Rectal smooth muscle tissue (tissue), 1 donor: ENCODE results near the gene EDNRA.

ENCODE experiments used
- H3K27ac ChIP-seq: one replicate; pipeline ENCODE4 v1.7.0; 2013; ENCODE audit warnings: low read depth, low read length, inconsistent platforms
- H3K27me3 ChIP-seq: one replicate; pipeline ENCODE4 v1.7.0; 2013; ENCODE audit warnings: low read length; ENCODE audit not compliant: control insufficient read depth, insufficient read depth
- H3K36me3 ChIP-seq: one replicate; pipeline ENCODE4 v1.7.0; 2013; ENCODE audit warnings: low read length; ENCODE audit not compliant: control insufficient read depth, insufficient read depth
- H3K4me1 ChIP-seq: one replicate; pipeline ENCODE4 v1.7.0; 2013; ENCODE audit warnings: low read length; ENCODE audit not compliant: control insufficient read depth, insufficient read depth
- H3K4me3 ChIP-seq: one replicate; pipeline ENCODE4 v1.7.0; 2013; ENCODE audit warnings: low read length
- H3K9ac ChIP-seq: one replicate; pipeline ENCODE4 v1.7.0; 2013; ENCODE audit warnings: low read length

The EDNRA gene

GRCh38 chr4:147550626-147551246, 69.8 kb downstream of the EDNRA start:
- H3K9ac ChIP-seq: no peak overlapping the region
- no peaks in the 10 kb centered on the region for H3K36me3 ChIP-seq
- no peaks in the 10 kb centered on the region for H3K4me1 ChIP-seq
- no peak overlapping the region for H3K27ac ChIP-seq
- no peak overlapping the region for H3K4me3 ChIP-seq
- H3K27me3 ChIP-seq: no peaks in the 10 kb centered on the region

- Histone ChIP-seq H3K4me1 (no peaks in the 10 kb centered on the region), H3K9ac (no peak overlapping the region), H3K4me3 (no peak overlapping the region), H3K27me3 (no peaks in the 10 kb centered on the region), H3K27ac (no peak overlapping the region), H3K36me3 (no peaks in the 10 kb centered on the region)
Observed at GRCh38 chr4:147560625-147561024, 79.7 kb downstream of the EDNRA start.

- H3K27me3 ChIP-seq: no peaks in the 10 kb centered on the region
Observed at GRCh38 chr4:147566762-147567161, 85.9 kb downstream of the EDNRA start.

GRCh38 chr4:147567276-147567675, 86.4 kb downstream of the EDNRA start:
- no peaks in the 10 kb centered on the region for H3K4me1 ChIP-seq
- no peaks in the 10 kb centered on the region for H3K27me3 ChIP-seq
- no peak overlapping the region for H3K27ac ChIP-seq
- H3K4me3 ChIP-seq: no peak overlapping the region
- H3K36me3 ChIP-seq: no peaks in the 10 kb centered on the region
- H3K9ac ChIP-seq: no peak overlapping the region

More at GRCh38 chr4:147566762-147567161, 85.9 kb downstream of the EDNRA start:
- Histone ChIP-seq H3K4me3 (no peak overlapping the region), H3K36me3 (no peaks in the 10 kb centered on the region), H3K9ac (no peak overlapping the region), H3K4me1 (no peaks in the 10 kb centered on the region), H3K27ac (no peak overlapping the region)

- H3K27me3 ChIP-seq: no peaks in the 10 kb centered on the region
- H3K4me3 ChIP-seq: no peak overlapping the region
- no peaks in the 10 kb centered on the region for H3K4me1 ChIP-seq
- H3K27ac ChIP-seq: no peak overlapping the region
- H3K9ac ChIP-seq: no peak overlapping the region
- H3K36me3 ChIP-seq: no peaks in the 10 kb centered on the region
Observed at GRCh38 chr4:147570616-147571015, 89.7 kb downstream of the EDNRA start.

GRCh38 chr4:147571036-147571770, 90.3 kb downstream of the EDNRA start:
- no peaks in the 10 kb centered on the region for H3K36me3 ChIP-seq
- H3K27ac ChIP-seq: no peak overlapping the region
- no peak overlapping the region for H3K9ac ChIP-seq
- no peak overlapping the region for H3K4me3 ChIP-seq
- H3K27me3 ChIP-seq: no peaks in the 10 kb centered on the region
- H3K4me1 ChIP-seq: no peaks in the 10 kb centered on the region

- Histone ChIP-seq H3K4me1 (no peaks in the 10 kb centered on the region), H3K36me3 (no peaks in the 10 kb centered on the region), H3K9ac (no peak overlapping the region), H3K27ac (no peak overlapping the region), H3K4me3 (no peak overlapping the region), H3K27me3 (no peaks in the 10 kb centered on the region)
Observed at GRCh38 chr4:147576084-147576483, 95.2 kb downstream of the EDNRA start.

- H3K4me1 ChIP-seq: no peaks in the 10 kb centered on the region
- no peak overlapping the region for H3K4me3 ChIP-seq
- no peaks in the 10 kb centered on the region for H3K27me3 ChIP-seq
- H3K27ac ChIP-seq: no peak overlapping the region
- no peak overlapping the region for H3K9ac ChIP-seq
- no peaks in the 10 kb centered on the region for H3K36me3 ChIP-seq
Observed at GRCh38 chr4:147578051-147578476, 97.2 kb downstream of the EDNRA start.

GRCh38 chr4:147578593-147578992, 97.7 kb downstream of the EDNRA start:
- no peak overlapping the region for H3K4me3 ChIP-seq
- no peak overlapping the region for H3K9ac ChIP-seq
- no peaks in the 10 kb centered on the region for H3K36me3 ChIP-seq
- H3K27ac ChIP-seq: no peak overlapping the region
- H3K4me1 ChIP-seq: no peaks in the 10 kb centered on the region
- no peaks in the 10 kb centered on the region for H3K27me3 ChIP-seq

GRCh38 chr4:147580396-147580795, 99.5 kb downstream of the EDNRA start:
- H3K4me1 ChIP-seq: no peaks in the 10 kb centered on the region
- H3K9ac ChIP-seq: no peak overlapping the region
- H3K27me3 ChIP-seq: no peaks in the 10 kb centered on the region
- no peak overlapping the region for H3K27ac ChIP-seq
- H3K36me3 ChIP-seq: no peaks in the 10 kb centered on the region
- H3K4me3 ChIP-seq: no peak overlapping the region

GRCh38 chr4:147581606-147582350, 100.9 kb downstream of the EDNRA start:
- Histone ChIP-seq H3K9ac (no peak overlapping the region), H3K27me3 (no peaks in the 10 kb centered on the region), H3K4me3 (no peak overlapping the region), H3K36me3 (no peaks in the 10 kb centered on the region), H3K27ac (no peak overlapping the region), H3K4me1 (no peaks in the 10 kb centered on the region)

- no peaks in the 10 kb centered on the region for H3K4me1 ChIP-seq
- no peaks in the 10 kb centered on the region for H3K27me3 ChIP-seq
- H3K9ac ChIP-seq: no peak overlapping the region
Observed at GRCh38 chr4:147582386-147583060, 101.6 kb downstream of the EDNRA start.

More at GRCh38 chr4:147582386-147583060, 101.6 kb downstream of the EDNRA start:
- H3K4me3 ChIP-seq: no peak overlapping the region
- H3K27ac ChIP-seq: no peak overlapping the region
- no peaks in the 10 kb centered on the region for H3K36me3 ChIP-seq
